H9 (cell line): ENCODE results near the gene TMEM186. TPM values are rescaled to one million over a fixed set of nuclear protein-coding genes. Genes with fewer than 3 reads are reported as not detected.
A peak's percentile ranks its signal among the peaks of the same experiment; 100 is the strongest.

ENCODE experiments used
- DNase-seq: peaks from one replicate; pipeline ENCODE4 v3.0.0-alpha.2; 2017
- H2AFZ ChIP-seq: one replicate; pipeline ENCODE4 v1.6.1; 2013; ENCODE audit warnings: mild to moderate bottlenecking, low read length, control low read depth, moderate library complexity
- H2AK5ac ChIP-seq: 2 replicates; pipeline ENCODE4 v1.6.1; 2013; ENCODE audit warnings: low read length, control low read depth, mixed read lengths; ENCODE audit not compliant: insufficient read length
- H2BK120ac ChIP-seq: one replicate; pipeline ENCODE4 v1.6.1; 2013; ENCODE audit warnings: low read depth, mild to moderate bottlenecking, low read length, control low read depth, inconsistent platforms; ENCODE audit not compliant: poor library complexity, severe bottlenecking
- H2BK12ac ChIP-seq: 2 replicates; pipeline ENCODE4 v1.6.1; 2013; ENCODE audit warnings: low read length, control low read depth, mixed read lengths, low read depth; ENCODE audit not compliant: insufficient read length
- H2BK15ac ChIP-seq: 2 replicates; pipeline ENCODE4 v1.6.1; 2013; ENCODE audit warnings: low read depth, low read length, control low read depth
- H2BK20ac ChIP-seq: one replicate; pipeline ENCODE4 v1.6.1; 2013; ENCODE audit warnings: low read depth, mild to moderate bottlenecking, low read length, control low read depth, inconsistent platforms; ENCODE audit not compliant: poor library complexity, severe bottlenecking
- H2BK5ac ChIP-seq: 2 replicates; pipeline ENCODE4 v1.6.1; 2013; ENCODE audit warnings: low read length, control low read depth, mixed read lengths; ENCODE audit not compliant: insufficient read length
- H3K14ac ChIP-seq: 2 replicates; pipeline ENCODE4 v1.6.1; 2013; ENCODE audit warnings: low read length, control low read depth; ENCODE audit not compliant: insufficient read depth
- H3K18ac ChIP-seq: 2 replicates; pipeline ENCODE4 v1.6.1; 2013; ENCODE audit warnings: low read depth, mild to moderate bottlenecking, mixed read lengths, low read length, control low read depth; ENCODE audit not compliant: insufficient read length
- H3K23ac ChIP-seq: 2 replicates; pipeline ENCODE4 v1.6.1; 2013; ENCODE audit warnings: low read length, control low read depth, mixed read lengths, low read depth; ENCODE audit not compliant: insufficient read length
- H3K23me2 ChIP-seq: 2 replicates; pipeline ENCODE4 v1.6.1; 2013; ENCODE audit warnings: low read depth, mild to moderate bottlenecking, mixed read lengths, low read length, control low read depth; ENCODE audit not compliant: insufficient read length, poor library complexity, severe bottlenecking
- H3K27ac ChIP-seq: 2 replicates; pipeline ENCODE4 v1.5.1; 2013; ENCODE audit warnings: low read length, control low read depth, mixed read lengths, low read depth; ENCODE audit not compliant: insufficient read length
- H3K27me3 ChIP-seq: 2 replicates; pipeline ENCODE4 v1.6.1; 2013; ENCODE audit warnings: low read length, control low read depth, inconsistent platforms; ENCODE audit not compliant: insufficient read depth
- H3K4ac ChIP-seq: 2 replicates; pipeline ENCODE4 v1.6.1; 2013; ENCODE audit warnings: low read depth, mild to moderate bottlenecking, control low read depth, inconsistent platforms, low read length, moderate library complexity
- H3K4me1 ChIP-seq: 2 replicates; pipeline ENCODE4 v1.6.1; 2013; ENCODE audit warnings: low read length, control low read depth, inconsistent platforms; ENCODE audit not compliant: insufficient read depth
- H3K4me2 ChIP-seq: 2 replicates; pipeline ENCODE4 v1.6.1; 2013; ENCODE audit warnings: low read length, control low read depth, mixed read lengths; ENCODE audit not compliant: insufficient read length, insufficient read depth
- H3K56ac ChIP-seq: 2 replicates; pipeline ENCODE4 v1.6.1; 2013; ENCODE audit warnings: low read depth, mild to moderate bottlenecking, mixed read lengths, low read length, control low read depth; ENCODE audit not compliant: insufficient read length
- H3K79me1 ChIP-seq: 2 replicates; pipeline ENCODE4 v1.6.1; 2013; ENCODE audit warnings: low read depth, mild to moderate bottlenecking, moderate library complexity, low read length, control low read depth, inconsistent platforms; ENCODE audit not compliant: insufficient read depth, poor library complexity, severe bottlenecking
- H3K79me2 ChIP-seq: 2 replicates; pipeline ENCODE4 v1.6.1; 2013; ENCODE audit warnings: low read length, control low read depth, inconsistent platforms; ENCODE audit not compliant: insufficient read depth
- H3K9ac ChIP-seq: 2 replicates; pipeline ENCODE4 v1.6.1; 2013; ENCODE audit warnings: low read length, control low read depth, mixed read lengths; ENCODE audit not compliant: insufficient read length; ENCODE audit errors: extremely low read depth
- H3K9me3 ChIP-seq: one replicate; pipeline ENCODE4 v1.6.1; 2013; ENCODE audit warnings: low read depth, low read length, inconsistent platforms; ENCODE audit not compliant: control insufficient read depth
- H3T11ph ChIP-seq: one replicate; pipeline ENCODE4 v1.6.1; 2013; ENCODE audit warnings: mild to moderate bottlenecking, low read length, control low read depth, inconsistent platforms
- H4K20me1 ChIP-seq: one replicate; pipeline ENCODE4 v1.6.1; 2013; ENCODE audit not compliant: control insufficient read depth, insufficient read length, insufficient read depth
- H4K5ac ChIP-seq: 2 replicates; pipeline ENCODE4 v1.6.1; 2013; ENCODE audit warnings: low read depth, mild to moderate bottlenecking, mixed read lengths, low read length, control low read depth; ENCODE audit not compliant: insufficient read length
- H4K8ac ChIP-seq: replicated peaks from 2 replicates; pipeline ENCODE4 v1.6.1; 2013; ENCODE audit warnings: low read length, control low read depth, mixed read lengths, low read depth; ENCODE audit not compliant: insufficient read length
- H4K91ac ChIP-seq: 2 replicates; pipeline ENCODE4 v1.6.1; 2013; ENCODE audit warnings: low read depth, mild to moderate bottlenecking, moderate library complexity, mixed read lengths, low read length, control low read depth; ENCODE audit not compliant: insufficient read length
- H3K27ac Mint-ChIP-seq, 3 experiments: 2 replicates in 2 of 3; 3 replicates in 1 of 3; pipeline ENCODE4 v1.8.0; 2020 to 2021; ENCODE audit warnings: mixed read lengths in 3 of 3, mild to moderate bottlenecking in 1 of 3, moderate library complexity in 1 of 3
- H3K27me3 Mint-ChIP-seq: 2 replicates; pipeline ENCODE4 v1.8.0; 2021; ENCODE audit warnings: low read depth, mild to moderate bottlenecking, moderate library complexity, mixed read lengths
- H3K36me3 Mint-ChIP-seq, 3 experiments: 2 replicates in 2 of 3; 3 replicates in 1 of 3; pipeline ENCODE4 v1.8.0; 2020 to 2021; ENCODE audit warnings: low read depth in 3 of 3, mixed read lengths in 3 of 3; ENCODE audit not compliant: insufficient read depth in 1 of 3
- H3K4me1 Mint-ChIP-seq, 2 experiments: 2 replicates each; pipeline ENCODE4 v1.8.0; 2020; ENCODE audit warnings: mixed read lengths in 2 of 2
- H3K4me3 Mint-ChIP-seq, 2 experiments: 2 replicates in 1 of 2; 3 replicates in 1 of 2; pipeline ENCODE4 v1.8.0; 2020 to 2021; ENCODE audit warnings: mild to moderate bottlenecking in 2 of 2, mixed read lengths in 2 of 2, moderate library complexity in 1 of 2
- H3K9me3 Mint-ChIP-seq, 2 experiments: 2 replicates in 1 of 2; 3 replicates in 1 of 2; pipeline ENCODE4 v1.8.0; 2020; ENCODE audit warnings: mild to moderate bottlenecking in 2 of 2, mixed read lengths in 2 of 2, moderate library complexity in 1 of 2
- CTCF ChIP-seq: fragments of 200-600 bp; sonication (generic); conservative IDR thresholded peaks from 3 replicates; pipeline ENCODE4 v1.8.0; 2021; ENCODE audit warnings: antibody characterized with exemption, mild to moderate bottlenecking
- WGBS: extraction: QIAGEN DNeasy Blood & Tissue Kit; methylation state at CpG from one replicate; pipeline ENCODE4 v1.1.7; 2013; ENCODE audit warnings: missing lambda C conversion rate, low lambda C conversion rate, mixed read lengths; ENCODE audit not compliant: insufficient read length; ENCODE audit errors: extremely low coverage; 5-methylcytosine and 5-hydroxymethylcytosine counted together
- total RNA-seq: library from RNA; stranded (reverse); gene quantifications from 2 replicates; pipeline ENCODE4 v1.2.1, GENCODE V29; 2021

The TMEM186 gene
- total RNA-seq, 1 experiment from 2014 or later: 9.6 TPM

DNA sequence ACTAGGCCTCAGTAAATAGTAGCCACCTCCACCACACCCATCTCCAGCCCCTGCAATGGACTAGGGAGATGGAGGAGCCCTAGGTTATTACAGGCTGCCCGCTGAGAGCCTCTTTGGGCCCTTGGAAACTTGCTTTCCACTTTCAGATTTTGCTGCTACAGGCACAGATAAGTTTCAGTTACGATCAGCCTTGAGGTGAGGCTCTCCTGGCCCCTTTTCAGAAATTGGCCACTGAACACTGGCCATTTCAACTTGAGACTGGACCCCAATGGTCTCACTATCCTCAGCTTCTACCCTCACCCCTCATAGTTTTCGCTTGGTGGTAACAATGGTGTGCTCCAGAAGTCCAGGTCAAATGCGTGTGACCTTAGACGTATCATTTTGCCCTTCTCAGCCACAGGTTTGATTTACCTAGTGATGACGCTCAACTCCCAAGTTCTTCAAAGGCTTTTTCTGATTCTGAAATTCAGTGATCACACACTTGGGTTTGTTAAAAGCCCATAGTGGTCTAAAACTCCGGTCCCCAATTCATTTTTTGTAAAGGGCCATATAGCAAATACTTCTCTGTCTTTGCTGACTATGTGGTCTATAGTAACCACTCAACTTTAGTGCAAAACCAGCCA lies 1.2 kb upstream of the TMEM186 start:
- H2BK12ac ChIP-seq: no peak overlapping the region
- H3K4me2 ChIP-seq: peak overlapping the region; percentile 98
- H4K5ac ChIP-seq: no peak overlapping the region
- peak overlapping the region; percentile 93 to 95 for H3K4me3 Mint-ChIP-seq
- H3K27me3 Mint-ChIP-seq: no peaks in the 10 kb centered on the region
- no peak overlapping the region for H3K18ac ChIP-seq
- H3K14ac ChIP-seq: no peak overlapping the region
- no peak overlapping the region for H2BK20ac ChIP-seq
- H3K9ac ChIP-seq: peak overlapping the region; percentile 86
- H4K20me1 ChIP-seq: no peaks in the 10 kb centered on the region
- H3K36me3 Mint-ChIP-seq: peaks cover 16 to 42% (median 41%) of the 10 kb centered on the region in 3 experiments; a peak in 6 of 7 replicates
- no peak overlapping the region for H2BK120ac ChIP-seq
- no peak overlapping the region for H4K8ac ChIP-seq
- H3K79me1 ChIP-seq: no peaks in the 10 kb centered on the region
- no peak for DNase-seq
- no peak overlapping the region for H3K56ac ChIP-seq
- no peak overlapping the region for H4K91ac ChIP-seq
- TF ChIP-seq CTCF: no peak
- no peak overlapping the region for H3K27ac ChIP-seq
- peaks cover 16 to 19% of the 10 kb centered on the region in 2 experiments for H3K4me1 Mint-ChIP-seq
- peaks cover 4% of the 10 kb centered on the region for H3K23me2 ChIP-seq
- H2BK15ac ChIP-seq: no peak overlapping the region
- H3K79me2 ChIP-seq: peaks cover 18% of the 10 kb centered on the region
- no peak overlapping the region for H2BK5ac ChIP-seq
- 0 out of 2 replicates have a peak, but pooled peaks cover 2% of the 10 kb centered on the region for H3K4me1 ChIP-seq
- H2AFZ ChIP-seq: no peak overlapping the region
- H3K27me3 ChIP-seq: no peaks in the 10 kb centered on the region
- no peak overlapping the region for H3K4ac ChIP-seq
- H3K9me3 Mint-ChIP-seq: no peaks in the 10 kb centered on the region
- no peak overlapping the region for H3T11ph ChIP-seq
- H2AK5ac ChIP-seq: no peak overlapping the region
- no peak overlapping the region for H3K23ac ChIP-seq
- peak overlapping the region; percentile 5 to 77 (median 41); a peak in 2 of 7 replicates for H3K27ac Mint-ChIP-seq
- H3K9me3 ChIP-seq: no peaks in the 10 kb centered on the region
- WGBS: no CpG with 5 or more reads among the region's 7 CpGs
